NK-92 (cell line): ENCODE data around the gene CLCN7.
"Not testable (repeated sequence)": the region's sequence is repeated elsewhere in the genome, so short reads cannot be mapped to it uniquely, and the experiment has no call there.

Experiments used
- DNase-seq: peaks from one replicate; lab custom pipeline; 2025; ENCODE audit not compliant: unreplicated experiment; lab: John Stamatoyannopoulos, UW

Gene CLCN7

DNA sequence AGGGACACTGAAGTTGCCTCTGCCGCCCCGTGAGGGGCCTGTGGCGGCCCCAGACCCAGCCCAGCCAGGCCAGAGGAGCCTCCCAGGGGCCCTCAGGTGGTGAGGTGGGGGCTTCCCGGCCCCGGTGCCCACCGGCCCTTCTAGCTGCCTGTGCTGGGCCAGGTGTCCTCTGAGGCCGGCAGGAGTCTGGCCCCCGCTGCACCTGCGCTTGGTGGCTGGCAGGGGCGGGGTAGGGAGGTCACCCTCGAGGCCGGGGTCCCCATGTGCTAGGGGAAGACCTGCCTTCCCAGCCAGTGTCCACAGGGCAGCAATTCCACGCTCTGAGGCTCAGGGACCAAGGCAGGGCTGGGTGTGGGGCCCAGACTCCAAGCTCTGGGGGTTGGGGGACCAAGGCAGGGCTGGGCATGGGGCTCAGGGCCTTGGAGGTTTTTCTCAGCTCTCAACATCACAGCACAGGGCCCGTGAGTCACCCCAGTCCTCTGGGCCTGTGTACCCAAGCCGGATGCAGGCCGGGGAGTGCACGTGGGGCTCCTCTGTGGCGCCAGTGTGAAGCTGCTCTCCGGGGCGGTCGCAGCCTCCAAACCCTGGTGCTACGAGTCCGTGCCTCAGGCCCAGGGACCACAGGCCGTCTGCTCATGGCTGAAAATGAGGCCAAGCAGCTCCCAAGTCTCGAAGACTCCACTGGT, 29.2 kb downstream of the CLCN7 start:
- no peak for DNase-seq

DNA sequence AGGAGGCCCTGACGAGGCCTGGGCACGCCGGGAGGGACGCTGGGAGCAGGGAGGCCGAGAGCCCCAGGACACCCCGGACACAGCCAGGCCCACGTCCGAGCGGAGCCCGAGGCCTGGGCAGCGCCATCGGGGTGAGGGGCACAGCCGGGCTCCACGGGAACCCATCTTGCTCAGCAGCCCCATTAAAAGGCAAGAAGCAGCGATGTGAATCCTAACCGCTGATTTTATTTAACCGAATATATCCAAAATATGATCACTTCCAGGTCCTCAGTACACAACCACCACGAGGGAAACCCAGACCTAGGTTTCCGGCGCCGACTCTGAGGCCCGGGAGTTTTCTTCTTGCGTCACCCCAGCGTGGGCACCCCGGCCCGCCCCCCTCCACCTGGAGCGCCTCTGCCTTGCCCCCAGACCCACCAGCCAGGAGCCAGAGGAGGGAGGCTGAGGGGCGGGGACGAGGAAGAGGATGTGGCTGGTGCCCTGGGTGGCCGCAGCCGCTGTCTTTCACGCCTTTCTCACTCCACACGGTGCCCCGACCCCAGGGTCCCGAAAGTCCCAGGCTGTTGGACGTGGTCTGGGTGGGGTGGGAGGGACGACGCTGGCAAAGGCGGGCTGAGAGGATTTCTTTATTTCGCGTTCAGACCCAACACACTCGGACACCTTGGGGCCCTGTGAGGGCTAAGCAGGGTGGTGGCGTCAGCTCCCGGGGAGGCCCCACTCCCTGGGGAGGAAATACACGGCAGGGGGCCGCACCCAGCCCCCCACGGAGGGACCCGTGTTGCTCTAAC, 29.9 kb downstream of the CLCN7 start:
- no peak for DNase-seq

DNA sequence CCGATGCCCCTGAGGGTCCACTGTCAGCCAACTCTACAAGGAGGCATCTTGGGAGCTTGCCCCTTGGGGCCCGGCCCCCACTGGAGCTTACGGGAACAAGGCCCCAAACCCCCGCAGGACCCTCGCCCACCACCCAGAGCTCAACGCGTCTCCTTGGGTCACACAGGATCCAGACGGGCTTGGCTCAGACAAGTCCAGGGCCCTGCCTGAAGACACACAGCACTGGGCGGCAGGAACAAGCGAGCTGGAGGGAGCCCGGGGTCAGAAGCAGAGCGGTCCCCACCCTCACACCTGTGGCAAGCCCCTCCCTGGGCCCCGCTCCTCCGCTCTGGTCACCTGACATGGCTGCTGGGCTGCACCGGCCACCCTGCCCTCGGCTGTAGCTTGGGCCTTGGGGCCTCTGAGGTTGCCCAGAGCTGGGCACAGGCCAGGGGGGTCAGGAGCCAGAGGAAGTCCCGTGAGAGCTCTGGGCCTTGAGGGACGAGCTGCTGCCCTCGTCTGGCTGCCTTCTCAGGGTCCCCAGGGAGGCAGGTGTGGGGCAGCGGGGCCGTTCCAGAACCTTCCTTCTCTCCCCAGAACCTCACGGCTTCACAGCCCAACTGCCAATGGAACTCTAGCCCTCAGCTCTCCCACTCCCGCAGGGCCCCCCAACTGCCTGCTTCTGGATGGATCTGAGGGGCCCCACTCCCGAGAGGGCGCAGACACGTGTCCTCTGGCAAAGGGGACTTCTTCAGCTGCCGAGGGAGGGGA, 30.7 kb downstream of the CLCN7 start, which contains the start of gene CCDC154:
Gene CCDC154, minus strand, starts transcription at position 577 of the 750 bp plus-strand sequence. Its CDS starts 234 bp downstream, at position 343.
- no peak for DNase-seq

DNA sequence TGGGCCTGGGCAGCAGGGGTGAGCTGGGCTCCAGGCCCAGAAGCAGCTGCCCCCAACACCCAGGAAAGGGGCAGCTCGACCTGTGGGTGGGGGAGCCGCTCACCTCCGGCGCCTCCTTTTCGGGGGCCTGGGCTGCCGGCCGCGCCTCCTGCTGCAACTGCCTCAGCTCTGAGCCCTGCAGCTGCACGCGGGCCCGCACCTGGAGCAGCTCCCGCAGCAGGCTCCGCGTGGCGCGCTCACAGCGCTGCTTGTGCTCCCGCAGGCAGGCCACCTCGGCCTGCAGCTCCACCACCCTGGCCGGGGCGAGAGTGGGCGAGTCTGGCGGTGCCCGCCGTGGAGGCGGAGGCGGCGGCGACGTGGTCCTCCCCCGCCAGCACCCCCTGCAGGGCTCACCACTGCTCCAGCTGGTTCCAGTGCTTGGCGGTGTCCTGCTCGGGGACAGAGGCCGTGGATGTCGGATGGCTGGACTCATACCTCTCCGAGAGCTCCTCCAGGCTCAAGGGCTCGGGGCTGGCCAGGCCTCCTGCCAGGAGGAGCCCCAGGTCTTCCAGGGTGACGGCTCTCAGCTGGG, 31.3 kb downstream of the CLCN7 start:
- DNase-seq = no peak

DNA sequence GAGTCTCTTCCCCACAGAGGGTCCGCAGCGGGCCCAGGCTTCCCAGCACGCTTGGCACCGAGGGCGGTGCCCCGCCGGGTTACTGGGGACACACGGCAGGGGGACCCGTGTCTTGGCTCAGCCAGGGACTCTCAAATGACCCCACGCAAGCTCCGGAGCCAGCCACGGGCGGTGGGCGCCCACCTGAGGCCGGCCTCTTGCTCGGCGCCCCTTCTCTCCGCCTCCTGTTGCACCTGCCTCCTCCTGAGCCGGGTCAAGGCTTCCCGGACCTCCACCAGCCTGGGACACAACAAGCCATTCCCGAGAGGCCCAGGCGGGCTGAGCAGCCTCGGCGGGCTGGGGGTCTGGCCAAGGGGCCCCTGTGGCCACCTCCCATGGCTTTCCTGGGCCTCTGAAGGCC, 32.1 kb downstream of the CLCN7 start:
- DNase-seq = no peak

DNA sequence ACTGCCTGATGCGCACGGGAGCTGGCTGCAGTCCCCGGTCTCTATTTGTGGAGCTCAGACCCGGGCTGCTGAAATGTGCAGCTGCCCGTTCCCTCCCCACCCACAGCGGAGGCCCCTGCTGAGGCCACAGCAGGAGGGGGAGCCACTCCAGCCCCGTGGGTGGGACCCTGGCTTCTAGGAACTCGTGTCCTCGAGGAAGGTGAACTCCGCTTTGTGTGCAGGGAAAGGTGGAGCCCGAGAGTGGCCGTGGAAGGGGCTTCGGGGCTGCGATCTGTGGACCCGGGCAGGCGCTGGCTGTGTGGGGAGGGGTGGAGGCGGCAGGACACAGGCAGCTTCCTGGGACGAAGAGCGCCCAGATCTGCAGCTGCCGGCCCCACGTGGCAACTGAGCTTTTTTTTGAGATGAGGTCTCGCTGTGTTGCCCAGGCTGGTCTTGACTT, 33.4 kb downstream of the CLCN7 start:
- DNase-seq = no peak

DNA sequence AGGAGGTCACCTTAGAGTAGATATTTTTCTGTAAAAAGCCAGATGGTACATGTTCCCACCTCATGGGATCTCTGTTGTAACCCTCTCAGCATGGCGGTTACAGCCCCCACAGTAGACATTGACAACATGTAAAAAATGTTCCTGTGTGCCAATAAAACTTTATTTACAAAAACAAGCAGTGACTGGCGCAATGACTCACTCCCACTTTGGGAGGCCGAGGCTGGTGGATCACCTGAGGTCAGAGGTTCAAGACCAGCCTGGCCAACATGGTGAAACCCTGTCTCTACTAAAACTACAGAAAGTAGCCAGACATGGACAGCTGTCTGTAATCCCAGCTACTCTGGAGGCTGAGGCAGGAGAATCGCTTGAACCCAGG, 35.1 kb downstream of the CLCN7 start:
- not testable (repeated sequence) for DNase-seq

DNA sequence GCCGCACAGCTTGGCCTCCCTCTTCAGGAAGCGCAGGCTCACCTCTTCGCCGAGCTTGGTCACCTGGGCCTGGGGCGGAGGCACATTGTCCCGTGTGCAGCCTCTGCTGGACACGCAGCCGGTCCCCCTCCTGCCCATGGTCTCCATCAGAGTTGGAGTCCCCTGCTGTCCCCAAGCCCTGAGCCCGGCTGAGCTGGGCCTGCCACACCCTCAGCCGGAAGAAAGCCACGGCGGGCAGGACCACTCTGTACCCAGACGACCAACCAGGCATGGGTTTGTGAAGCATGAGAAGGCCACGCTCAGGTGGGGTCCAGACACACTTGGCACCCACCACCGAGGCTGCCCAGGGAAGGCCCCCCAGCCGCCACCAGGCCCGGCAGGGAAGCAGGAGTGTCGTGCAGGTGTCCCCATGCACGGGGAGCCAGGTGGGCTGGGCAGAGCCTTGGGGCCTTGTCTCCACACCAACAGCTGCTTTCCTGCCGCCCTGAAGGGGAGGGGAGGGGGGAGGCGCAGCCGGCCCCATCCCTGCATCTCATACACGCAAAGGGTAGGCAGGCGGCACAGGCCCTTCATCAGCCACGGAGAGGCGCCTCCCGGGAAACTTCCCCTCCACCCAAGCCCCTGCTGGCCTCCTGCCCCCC, 35.6 kb downstream of the CLCN7 start:
- no peak for DNase-seq

DNA sequence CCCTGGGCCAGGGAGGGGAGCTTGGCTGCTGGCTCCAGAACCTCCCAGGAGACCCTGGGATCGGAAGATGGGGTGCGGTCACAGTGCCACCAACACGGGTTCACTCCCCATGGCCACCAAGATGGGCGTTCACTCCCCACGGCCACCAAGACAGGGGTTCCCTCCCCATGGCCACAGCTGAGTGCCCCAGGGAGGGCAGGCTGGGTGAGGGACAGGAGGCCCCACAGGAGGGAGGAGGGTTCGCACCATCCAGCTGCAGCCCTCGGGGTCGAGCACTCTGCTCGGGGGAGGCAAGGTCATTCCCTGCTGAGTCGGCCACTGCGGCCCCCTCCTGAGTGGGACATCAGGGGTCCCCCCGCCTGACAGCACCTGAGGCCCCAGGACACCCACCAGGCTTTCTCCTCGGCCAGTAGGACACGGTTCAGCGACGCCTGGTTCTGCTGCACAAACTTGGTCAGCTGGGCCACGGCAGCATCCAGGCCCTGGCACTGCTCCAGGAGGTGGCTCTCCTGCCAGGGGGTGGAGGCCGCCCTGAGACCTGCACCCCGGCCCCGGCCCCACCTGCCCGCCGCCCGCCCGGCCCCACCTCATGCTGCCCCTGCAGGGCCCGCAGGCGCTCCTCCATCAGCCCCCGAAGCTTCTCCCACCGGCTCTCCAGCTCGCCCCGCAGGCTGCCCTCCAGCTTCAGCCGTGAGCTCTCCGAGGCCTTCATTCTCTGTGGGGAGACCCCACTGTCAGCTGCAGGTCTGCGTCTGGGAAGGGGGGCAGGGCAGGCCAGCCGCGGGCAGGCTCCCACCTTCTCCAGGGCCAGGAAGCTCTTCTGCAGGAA, 36.4 kb downstream of the CLCN7 start:
- no peak for DNase-seq

DNA sequence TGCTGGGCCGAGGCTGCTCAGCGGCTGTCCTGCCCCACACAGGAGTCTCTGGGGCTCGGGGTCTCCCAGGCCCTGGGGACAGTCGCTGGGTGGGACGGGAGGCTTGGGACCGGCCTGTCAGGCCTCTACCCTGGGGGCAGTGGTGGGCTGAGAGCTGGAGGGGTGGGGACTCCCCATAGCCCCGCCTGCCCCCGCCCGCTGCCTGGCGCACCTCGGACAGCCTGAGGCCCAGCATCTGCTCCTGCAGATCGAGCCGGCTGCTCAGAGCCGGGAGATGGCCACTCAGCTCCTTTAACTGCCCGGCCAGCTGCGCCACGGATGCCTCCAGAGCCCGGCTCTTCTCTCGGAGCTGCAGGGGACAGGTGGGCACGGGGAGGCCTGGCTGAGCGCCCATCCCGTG, 37.2 kb downstream of the CLCN7 start:
- no peak for DNase-seq

DNA sequence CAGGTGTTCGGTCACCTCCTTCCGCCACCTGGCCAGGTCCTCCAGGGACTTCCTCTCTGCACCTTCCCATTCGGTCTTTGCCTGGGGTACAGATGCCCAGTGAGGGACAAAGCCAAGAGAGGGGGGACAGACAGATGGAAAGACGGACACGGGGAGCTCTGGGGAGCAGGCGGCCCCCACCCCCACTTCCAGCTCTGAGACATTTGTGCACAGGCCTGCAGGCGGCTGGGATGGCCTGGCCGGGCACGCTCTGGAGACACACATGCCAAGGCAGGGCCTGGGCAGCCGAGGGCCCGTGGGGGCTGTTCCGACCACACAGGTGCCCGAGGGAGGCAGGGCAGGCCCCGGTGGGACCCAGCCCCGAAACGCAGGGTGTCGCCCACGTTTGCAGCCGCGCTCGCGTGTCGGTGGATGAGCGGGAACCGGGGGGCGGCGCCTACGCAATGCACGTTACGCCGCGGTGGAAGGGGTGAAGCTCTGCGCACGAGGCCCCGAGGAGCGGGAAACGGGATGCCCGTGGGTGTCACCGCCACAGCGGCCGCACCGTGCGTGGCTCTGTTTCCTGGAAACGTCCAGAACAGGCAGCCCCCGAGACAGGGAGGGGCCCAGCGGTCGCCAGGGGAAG, 38.0 kb downstream of the CLCN7 start:
- DNase-seq = no peak

DNA sequence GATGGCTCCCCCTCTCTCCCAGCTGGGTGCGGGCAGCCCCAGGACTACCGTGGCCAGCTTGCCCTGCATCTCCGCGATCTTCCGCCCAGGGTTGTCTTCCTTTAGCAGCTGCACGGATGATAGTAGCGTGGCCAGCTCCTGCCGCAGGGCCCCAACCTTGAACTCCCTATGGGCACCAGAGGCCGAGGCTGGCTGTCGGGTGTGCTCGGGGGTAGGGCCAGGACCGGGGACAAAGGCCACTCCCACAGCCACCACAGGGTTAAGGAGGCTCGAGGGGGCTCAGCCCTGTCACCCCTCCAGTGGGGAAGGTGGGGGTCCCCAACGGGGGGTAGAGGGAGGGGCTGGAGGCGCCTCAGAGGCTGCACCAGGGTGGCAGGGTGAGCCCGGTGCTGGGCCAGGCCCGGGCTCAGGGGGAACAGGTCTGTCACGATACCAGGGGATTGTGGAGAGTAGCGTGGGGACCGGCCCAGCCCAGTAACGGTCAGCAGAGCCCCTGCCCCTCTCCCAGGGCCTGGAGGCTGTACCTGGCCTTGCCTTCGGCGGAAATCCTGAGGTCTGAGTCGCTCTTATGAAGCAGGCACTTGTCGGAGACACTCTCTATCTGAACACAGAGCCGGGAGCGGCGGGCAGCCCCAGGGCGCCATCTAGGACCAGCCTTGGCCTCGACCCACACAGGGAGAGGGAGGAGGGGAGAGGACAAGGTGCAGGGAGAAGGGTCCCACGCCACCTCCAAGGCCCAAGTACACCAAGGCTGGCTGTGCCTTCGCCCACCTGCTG, 38.7 kb downstream of the CLCN7 start:
- DNase-seq = no peak

DNA sequence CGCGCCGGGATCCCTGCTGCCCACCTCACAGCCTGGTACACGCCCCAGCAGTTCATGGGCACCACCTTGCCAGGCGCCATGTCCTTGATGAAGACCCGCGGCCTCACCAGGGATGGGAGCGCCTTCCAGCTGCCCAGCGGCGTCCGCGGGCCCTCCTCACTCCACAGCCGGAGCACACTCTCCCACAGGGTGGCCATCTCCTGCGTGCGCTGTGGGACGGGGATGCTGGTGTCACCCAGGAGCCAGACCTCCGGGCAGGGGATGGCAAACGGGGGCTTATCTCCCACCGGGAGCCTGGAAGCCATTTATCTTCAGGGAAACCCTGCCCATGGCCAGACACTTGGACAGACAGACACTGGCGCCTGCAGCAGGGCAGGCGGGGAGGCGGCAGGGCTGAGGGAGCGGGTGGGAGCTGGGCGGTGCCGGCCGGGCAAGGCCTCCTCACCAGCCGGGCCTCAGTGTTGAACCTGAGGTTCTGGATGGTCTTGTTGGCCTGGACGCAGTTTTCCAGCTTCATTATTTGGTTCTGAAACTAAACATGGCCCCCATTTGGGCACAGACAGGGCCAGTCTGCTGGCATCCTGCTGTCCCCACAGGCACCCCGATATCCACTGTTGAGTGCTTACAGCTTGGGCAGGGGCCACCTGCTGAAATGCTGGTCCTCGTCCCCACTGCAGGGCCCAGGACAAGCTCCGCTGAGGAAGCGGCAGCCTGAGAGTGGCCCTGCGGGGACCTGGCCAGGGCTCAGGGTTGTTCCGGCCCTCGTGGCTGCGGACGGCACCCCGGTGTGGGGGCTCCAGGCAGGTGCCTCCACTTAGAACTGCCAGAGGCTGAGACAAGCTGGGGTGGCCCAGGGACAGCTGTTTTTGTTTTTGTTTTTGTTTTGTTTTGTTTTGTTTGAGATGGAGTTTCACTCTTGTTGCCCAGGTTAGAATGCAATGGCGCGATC, 39.9 kb downstream of the CLCN7 start:
- DNase-seq = no peak

DNA sequence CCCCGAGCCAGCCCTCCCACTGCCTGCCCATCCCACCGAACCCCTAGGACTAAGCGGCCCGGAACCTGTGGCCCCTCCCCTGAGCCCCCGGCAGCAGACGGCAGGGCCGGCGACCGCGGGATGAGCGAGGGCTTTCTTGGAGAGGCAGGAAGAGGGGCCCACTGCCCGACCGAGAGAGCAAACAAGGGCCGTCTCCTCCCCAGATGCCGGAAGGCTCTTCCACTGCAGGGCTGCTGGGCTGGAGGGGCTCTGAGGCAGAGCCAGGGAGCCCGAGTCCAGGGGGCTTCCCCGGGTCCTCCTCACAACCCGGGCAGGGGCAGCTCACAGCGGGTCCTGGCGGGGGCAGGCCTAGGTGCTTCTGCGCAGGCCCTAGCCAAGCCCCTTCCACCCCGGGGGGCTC, 41.1 kb downstream of the CLCN7 start:
- no peak for DNase-seq

DNA sequence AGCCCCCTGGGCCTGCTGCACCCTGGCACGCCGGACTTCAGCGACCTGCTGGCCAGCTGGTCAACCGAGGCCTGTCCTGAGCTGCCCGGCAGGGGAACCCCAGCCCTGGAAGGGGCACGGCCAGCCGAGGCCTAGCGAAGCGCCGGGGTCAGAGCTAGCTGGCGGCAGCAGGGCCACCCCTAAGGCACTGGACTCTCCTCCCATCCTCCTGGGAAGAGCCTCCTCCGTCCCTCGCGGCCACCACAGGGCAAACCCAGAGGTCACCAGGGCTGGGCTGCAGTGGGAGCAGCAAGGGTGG, 41.6 kb downstream of the CLCN7 start:
- no peak for DNase-seq

DNA sequence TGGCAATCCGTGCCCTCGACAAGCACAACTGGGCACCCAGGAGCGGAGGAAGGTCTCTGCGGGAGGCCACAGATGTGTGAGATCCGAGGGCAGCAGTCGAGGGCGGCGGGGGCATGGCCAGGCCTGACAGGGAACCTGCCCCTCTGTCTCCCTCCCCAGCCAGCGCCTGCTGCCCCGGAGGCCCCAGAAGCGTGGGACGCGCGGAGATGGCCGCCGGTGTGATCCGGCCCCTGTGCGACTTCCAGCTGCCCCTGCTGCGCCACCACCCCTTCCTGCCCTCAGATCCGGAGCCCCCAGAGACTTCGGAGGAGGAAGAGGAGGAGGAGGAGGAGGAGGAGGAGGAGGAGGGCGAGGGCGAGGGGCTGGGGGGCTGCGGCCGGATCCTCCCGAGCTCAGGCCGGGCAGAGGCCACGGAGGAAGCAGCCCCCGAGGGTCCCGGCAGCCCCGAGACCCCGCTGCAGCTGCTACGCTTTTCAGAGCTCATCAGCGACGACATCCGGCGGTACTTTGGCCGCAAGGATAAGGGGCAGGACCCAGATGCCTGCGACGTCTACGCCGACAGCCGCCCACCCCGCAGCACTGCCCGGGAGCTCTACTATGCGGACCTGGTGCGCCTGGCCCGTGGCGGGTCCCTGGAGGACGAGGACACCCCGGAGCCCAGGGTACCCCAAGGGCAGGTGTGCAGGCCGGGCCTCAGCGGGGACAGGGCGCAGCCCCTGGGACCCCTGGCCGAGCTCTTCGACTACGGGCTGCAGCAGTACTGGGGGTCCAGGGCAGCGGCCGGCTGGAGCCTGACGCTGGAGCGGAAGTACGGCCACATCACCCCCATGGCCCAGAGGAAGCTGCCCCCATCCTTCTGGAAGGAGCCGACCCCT, 42.2 kb downstream of the CLCN7 start:
- no peak for DNase-seq
